Mesendoderm (in vitro differentiated cells): ENCODE data around the gene COG6.

Experiments used
- DNase-seq: peaks from one replicate; pipeline ENCODE4 v3.0.0; 2013
- H2AK5ac ChIP-seq: 2 replicates; pipeline ENCODE4 v1.6.1; 2013; ENCODE audit warnings: low read length, inconsistent platforms
- H2BK120ac ChIP-seq: 2 replicates; pipeline ENCODE4 v1.6.1; 2013; ENCODE audit warnings: low read depth, mild to moderate bottlenecking, low read length, moderate library complexity, mixed read lengths
- H2BK15ac ChIP-seq: replicated peaks from 2 replicates; pipeline ENCODE4 v1.6.1; 2013; ENCODE audit warnings: low read depth, mild to moderate bottlenecking, moderate library complexity
- H2BK5ac ChIP-seq: 2 replicates; pipeline ENCODE4 v1.6.1; 2013; ENCODE audit warnings: low read length, inconsistent platforms
- H3K18ac ChIP-seq: 2 replicates; pipeline ENCODE4 v1.6.1; 2013; ENCODE audit warnings: mild to moderate bottlenecking, low read length, mixed read lengths
- H3K23ac ChIP-seq: one replicate; pipeline ENCODE4 v1.6.1; 2013; ENCODE audit warnings: low read length
- H3K27ac ChIP-seq: 2 replicates; pipeline ENCODE4 v1.5.1; 2013; ENCODE audit warnings: low read depth, mild to moderate bottlenecking, inconsistent platforms, low read length, moderate library complexity
- H3K27me3 ChIP-seq: 2 replicates; pipeline ENCODE4 v1.6.1; 2013; ENCODE audit warnings: low read length, control low read depth, mild to moderate bottlenecking, inconsistent platforms; ENCODE audit not compliant: insufficient read depth, poor library complexity
- H3K36me3 ChIP-seq: 2 replicates; pipeline ENCODE4 v1.6.1; 2013; ENCODE audit warnings: low read length, inconsistent platforms; ENCODE audit not compliant: control insufficient read depth, insufficient read depth
- H3K4ac ChIP-seq: one replicate; pipeline ENCODE4 v1.6.1; 2013; ENCODE audit warnings: low read depth, mild to moderate bottlenecking, low read length, moderate library complexity
- H3K4me1 ChIP-seq: 2 replicates; pipeline ENCODE4 v1.6.1; 2013; ENCODE audit warnings: low read depth, low read length, inconsistent platforms; ENCODE audit not compliant: control insufficient read depth
- H3K4me2 ChIP-seq: 2 replicates; pipeline ENCODE4 v1.6.1; 2013; ENCODE audit warnings: low read length
- H3K4me3 ChIP-seq: 2 replicates; pipeline ENCODE4 v1.5.1; 2013; ENCODE audit warnings: mild to moderate bottlenecking, low read length
- H3K56ac ChIP-seq: one replicate; pipeline ENCODE4 v1.6.1; 2013; ENCODE audit warnings: low read length
- H3K79me1 ChIP-seq: 2 replicates; pipeline ENCODE4 v1.6.1; 2013; ENCODE audit warnings: low read length, inconsistent platforms
- H3K79me2 ChIP-seq: 2 replicates; pipeline ENCODE4 v1.6.1; 2013; ENCODE audit warnings: mild to moderate bottlenecking, low read length; ENCODE audit not compliant: control insufficient read depth, insufficient read depth
- H3K9ac ChIP-seq: 2 replicates; pipeline ENCODE4 v1.6.1; 2013; ENCODE audit warnings: low read length, inconsistent platforms
- H4K5ac ChIP-seq: one replicate; pipeline ENCODE4 v1.6.1; 2013; ENCODE audit warnings: low read length
- H4K8ac ChIP-seq: one replicate; pipeline ENCODE4 v1.6.1; 2013; ENCODE audit warnings: low read depth, mild to moderate bottlenecking, control low read depth, low read length, moderate library complexity
- WGBS: extraction: QIAGEN DNeasy Blood & Tissue Kit; methylation state at CpG from one replicate; pipeline ENCODE4 v1.1.7; 2013; ENCODE audit warnings: low lambda C conversion rate, missing lambda C conversion rate; ENCODE audit not compliant: insufficient coverage; ENCODE audit errors: extremely low coverage; 5-methylcytosine and 5-hydroxymethylcytosine counted together

Gene COG6

DNA sequence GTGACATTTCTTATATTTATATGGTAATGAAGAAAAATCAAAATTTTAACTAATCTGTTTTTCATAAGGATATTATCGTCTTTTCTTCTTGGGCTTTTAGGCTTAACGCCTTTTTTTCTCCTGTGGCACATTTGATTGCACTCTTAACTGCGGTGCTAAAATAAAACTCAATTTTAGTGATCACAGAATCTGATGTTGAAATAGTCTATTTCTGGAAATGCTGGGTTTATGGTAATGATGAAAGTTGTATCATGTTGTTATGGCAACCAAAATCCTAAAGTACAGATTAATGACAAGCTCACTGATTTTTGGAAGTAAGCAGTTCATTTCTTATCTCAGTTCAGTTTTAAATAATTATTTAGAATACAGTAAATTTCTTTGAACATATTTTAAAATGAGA, 85.3 kb downstream of the COG6 start:
- Histone ChIP-seq H3K4me2 (no peak overlapping the region), H2BK15ac (no peak overlapping the region), H3K9ac (no peak overlapping the region), H3K56ac (no peak overlapping the region), H3K4me3 (no peak overlapping the region), H4K5ac (no peak overlapping the region), H2BK5ac (no peak overlapping the region), H3K79me2 (no peaks in the 10 kb centered on the region), H3K36me3 (no peaks in the 10 kb centered on the region), H3K79me1 (no peaks in the 10 kb centered on the region), H3K23ac (no peak overlapping the region), H3K4ac (no peak overlapping the region), H4K8ac (no peak overlapping the region), H3K18ac (no peak overlapping the region), H2AK5ac (no peak overlapping the region), H3K27me3 (no peaks in the 10 kb centered on the region), H3K4me1 (no peaks in the 10 kb centered on the region), H2BK120ac (no peak overlapping the region), H3K27ac (no peak overlapping the region)
- WGBS, result no CpG with 5 or more reads among the region's 3 CpGs
- no peak for DNase-seq

DNA sequence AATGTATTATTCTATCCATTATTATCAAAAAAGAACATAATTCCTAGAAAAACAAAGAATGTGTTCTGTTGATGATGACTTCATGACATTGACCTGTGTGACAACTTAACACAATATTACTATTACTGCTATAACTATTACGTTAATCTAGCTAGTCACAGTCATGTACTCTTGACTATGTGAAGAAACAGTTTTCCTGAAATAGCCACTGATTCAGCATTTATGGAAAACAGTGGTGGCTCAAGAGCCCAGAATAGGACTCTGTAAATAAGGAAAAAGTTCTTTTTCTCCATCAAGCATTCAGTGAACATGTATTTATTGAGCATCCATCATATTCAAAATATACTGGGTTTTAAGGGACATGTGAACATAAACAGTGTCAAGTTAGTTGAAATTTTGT, 93.5 kb downstream of the COG6 start:
- H2BK5ac ChIP-seq, result no peak overlapping the region
- H2BK120ac ChIP-seq, result no peak overlapping the region
- no peak overlapping the region for H3K4me2 ChIP-seq
- H2BK15ac ChIP-seq, result no peak overlapping the region
- no peak overlapping the region for H3K27ac ChIP-seq
- no peak overlapping the region for H3K56ac ChIP-seq
- H3K4ac ChIP-seq, result no peak overlapping the region
- no peaks in the 10 kb centered on the region for H3K79me1 ChIP-seq
- H4K5ac ChIP-seq, result no peak overlapping the region
- H3K4me3 ChIP-seq, result no peak overlapping the region
- H3K4me1 ChIP-seq, result no peaks in the 10 kb centered on the region
- H2AK5ac ChIP-seq, result no peak overlapping the region
- H3K18ac ChIP-seq, result no peak overlapping the region
- no peak overlapping the region for H4K8ac ChIP-seq
- H3K23ac ChIP-seq, result no peak overlapping the region
- H3K36me3 ChIP-seq, result no peaks in the 10 kb centered on the region
- DNase-seq, result no peak
- no peaks in the 10 kb centered on the region for H3K27me3 ChIP-seq
- no peaks in the 10 kb centered on the region for H3K79me2 ChIP-seq
- no peak overlapping the region for H3K9ac ChIP-seq
- WGBS, result no CpG with 5 or more reads among the region's 1 CpG

DNA sequence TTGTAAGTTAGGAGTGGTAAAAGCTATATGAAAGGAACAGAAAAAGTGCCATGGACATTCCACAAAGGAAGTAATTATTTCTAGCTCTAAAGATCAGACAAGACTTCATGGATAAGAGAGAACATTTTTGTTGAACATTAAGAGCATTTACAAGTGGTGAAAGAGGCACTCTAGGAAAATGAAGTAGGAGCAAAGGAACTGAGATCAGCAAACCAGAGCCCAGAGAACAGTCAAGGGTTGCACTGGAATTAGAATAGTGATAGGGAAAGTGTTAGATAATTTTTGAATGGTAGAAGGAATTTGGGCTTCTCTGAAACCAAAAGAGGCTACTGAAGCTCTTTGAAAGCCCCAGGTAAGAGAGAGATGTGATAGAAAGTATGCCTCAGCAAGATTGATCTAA, 94.1 kb downstream of the COG6 start:
- H3K27ac ChIP-seq, result no peak overlapping the region
- no peak overlapping the region for H3K9ac ChIP-seq
- H2BK120ac ChIP-seq, result no peak overlapping the region
- H3K4me3 ChIP-seq, result no peak overlapping the region
- no peaks in the 10 kb centered on the region for H3K27me3 ChIP-seq
- no peak overlapping the region for H2BK15ac ChIP-seq
- no peak overlapping the region for H2AK5ac ChIP-seq
- H2BK5ac ChIP-seq, result no peak overlapping the region
- H3K4ac ChIP-seq, result no peak overlapping the region
- no peaks in the 10 kb centered on the region for H3K79me2 ChIP-seq
- no peak overlapping the region for H3K18ac ChIP-seq
- no peak overlapping the region for H4K8ac ChIP-seq
- no peak overlapping the region for H3K4me2 ChIP-seq
- H3K36me3 ChIP-seq, result no peaks in the 10 kb centered on the region
- H4K5ac ChIP-seq, result no peak overlapping the region
- H3K23ac ChIP-seq, result no peak overlapping the region
- H3K56ac ChIP-seq, result no peak overlapping the region
- no peaks in the 10 kb centered on the region for H3K4me1 ChIP-seq
- H3K79me1 ChIP-seq, result no peaks in the 10 kb centered on the region
- no peak for DNase-seq

GRCh38 chr13:39751805-39752204, 96.3 kb downstream of the COG6 start:
- no peak for DNase-seq
- Histone ChIP-seq H3K9ac (no peak overlapping the region), H3K79me2 (no peaks in the 10 kb centered on the region), H3K4me1 (no peaks in the 10 kb centered on the region), H3K18ac (no peak overlapping the region), H4K8ac (no peak overlapping the region), H3K27me3 (no peaks in the 10 kb centered on the region), H4K5ac (no peak overlapping the region), H2AK5ac (no peak overlapping the region), H3K79me1 (no peaks in the 10 kb centered on the region), H3K4ac (no peak overlapping the region), H2BK5ac (no peak overlapping the region), H3K56ac (no peak overlapping the region), H3K27ac (no peak overlapping the region), H2BK15ac (no peak overlapping the region), H3K4me3 (no peak overlapping the region), H2BK120ac (no peak overlapping the region), H3K23ac (no peak overlapping the region), H3K36me3 (no peaks in the 10 kb centered on the region), H3K4me2 (no peak overlapping the region)

DNA sequence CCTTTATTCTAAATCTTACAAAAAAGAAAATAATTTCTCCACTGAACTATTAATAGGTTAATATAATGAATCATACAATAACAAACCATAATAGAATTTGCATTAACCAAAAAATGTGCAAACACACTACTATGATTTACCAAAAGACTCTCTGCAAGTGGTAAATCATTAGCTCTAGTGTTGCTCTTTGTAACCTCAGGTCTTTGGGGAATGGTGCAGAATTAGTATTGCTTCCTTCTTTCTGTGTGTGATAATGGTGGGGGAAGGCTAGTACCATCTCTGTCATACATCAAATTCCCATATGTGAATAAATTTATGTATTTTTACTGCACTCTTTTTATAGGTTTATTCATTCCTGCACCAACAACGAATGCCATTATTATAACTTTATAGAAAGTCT, 105.1 kb downstream of the COG6 start:
- Histone ChIP-seq H2AK5ac (no peak overlapping the region), H3K4me3 (no peak overlapping the region), H3K18ac (no peak overlapping the region), H3K4me2 (no peak overlapping the region), H3K79me2 (no peaks in the 10 kb centered on the region), H3K79me1 (no peaks in the 10 kb centered on the region), H3K56ac (no peak overlapping the region), H2BK5ac (no peak overlapping the region), H4K8ac (no peak overlapping the region), H2BK15ac (no peak overlapping the region), H3K9ac (no peak overlapping the region), H3K27ac (no peak overlapping the region), H3K4me1 (no peaks in the 10 kb centered on the region), H3K4ac (no peak overlapping the region), H4K5ac (no peak overlapping the region), H3K27me3 (no peaks in the 10 kb centered on the region), H3K36me3 (no peaks in the 10 kb centered on the region), H2BK120ac (no peak overlapping the region), H3K23ac (no peak overlapping the region)
- no CpG with 5 or more reads among the region's 1 CpG for WGBS
- DNase-seq, result no peak

GRCh38 chr13:39765801-39766463, 110.5 kb downstream of the COG6 start:
- Histone ChIP-seq H3K27me3 (no peaks in the 10 kb centered on the region), H3K79me1 (no peaks in the 10 kb centered on the region), H3K23ac (no peak overlapping the region), H4K5ac (no peak overlapping the region), H3K36me3 (no peaks in the 10 kb centered on the region), H3K56ac (no peak overlapping the region), H2BK120ac (no peak overlapping the region), H3K9ac (no peak overlapping the region), H2BK5ac (no peak overlapping the region), H3K4me3 (no peak overlapping the region), H3K4ac (no peak overlapping the region), H3K4me2 (no peak overlapping the region), H3K27ac (no peak overlapping the region), H3K79me2 (no peaks in the 10 kb centered on the region), H2BK15ac (no peak overlapping the region), H2AK5ac (peak overlapping the region; percentile 54), H3K4me1 (no peaks in the 10 kb centered on the region), H4K8ac (no peak overlapping the region), H3K18ac (no peak overlapping the region)
- no CpG with 5 or more reads among the region's 2 CpGs for WGBS
- DNase-seq, result peak; percentile 48
